PC-9 (cell line): ENCODE data around the gene ITPRIPL1.

Experiments
- CTCF ChIP-seq: fragments of 200-600 bp; sonication (generic); conservative IDR thresholded peaks from 2 replicates; pipeline ENCODE4 v1.6.1; 2017; ENCODE audit warnings: mixed run types, antibody characterized with exemption, mild to moderate bottlenecking, moderate library complexity
- EZH2 ChIP-seq: fragments of 200-600 bp; sonication (generic); IDR thresholded peaks from 2 replicates; pipeline ENCODE4 v1.8.0; 2017; ENCODE audit warnings: antibody characterized with exemption, low read depth

GRCh38 chr2:96369186-96369585 lies 44.1 kb downstream of the ITPRIPL1 start:
- TF ChIP-seq CTCF, result no peak
- TF ChIP-seq EZH2, result no peak
